Iris pigment epithelial cell (primary cell): ENCODE data around the gene TSHR.

Source experiments
- DNase-seq: peaks from one replicate; pipeline ENCODE4 v3.0.0-alpha.2; 2011; ENCODE audit warnings: low read depth

Gene TSHR

DNA sequence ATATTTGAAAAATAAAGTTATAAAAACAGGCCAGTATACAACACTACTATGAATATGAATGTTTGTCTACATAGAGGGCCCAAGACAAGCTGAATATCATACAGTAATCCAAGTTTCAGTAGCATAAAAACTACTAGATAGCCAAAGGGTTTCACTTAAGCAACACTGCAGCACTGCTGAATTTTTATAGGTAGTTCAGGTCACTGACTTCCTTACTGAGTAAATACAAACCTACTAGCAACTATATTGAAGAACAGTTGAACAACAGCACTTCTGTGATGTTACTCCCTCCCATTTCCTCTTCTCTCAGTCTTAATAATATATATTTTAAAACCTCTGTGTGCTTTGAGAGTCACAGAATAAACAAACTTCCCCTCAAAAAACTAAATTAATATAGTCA lies 222.6 kb downstream of the TSHR start:
- DNase-seq, result no peak

GRCh38 chr14:81179631-81180030 lies 224.2 kb downstream of the TSHR start:
- no peak for DNase-seq

GRCh38 chr14:81187832-81188522 lies 232.6 kb downstream of the TSHR start:
- no peak for DNase-seq

DNA sequence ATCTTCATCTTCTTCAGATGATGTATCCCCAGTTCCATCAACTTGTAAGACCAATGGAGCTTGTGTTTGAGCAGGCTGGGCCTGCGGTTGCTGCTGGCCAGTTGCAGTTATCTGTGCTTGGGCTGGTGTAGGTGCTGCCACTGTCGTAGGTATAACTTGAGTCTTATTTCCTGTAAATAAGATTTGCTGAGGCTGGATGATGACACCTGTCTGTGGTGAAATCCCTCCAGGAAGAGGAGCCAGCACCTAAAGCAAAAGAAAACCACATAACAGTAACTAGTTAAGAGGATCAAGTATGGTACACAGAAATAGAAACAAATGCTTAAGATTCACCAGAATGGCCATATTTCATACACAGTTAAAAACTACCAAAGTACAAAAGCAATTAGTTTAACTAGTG lies 237.2 kb downstream of the TSHR start:
- no peak for DNase-seq

DNA sequence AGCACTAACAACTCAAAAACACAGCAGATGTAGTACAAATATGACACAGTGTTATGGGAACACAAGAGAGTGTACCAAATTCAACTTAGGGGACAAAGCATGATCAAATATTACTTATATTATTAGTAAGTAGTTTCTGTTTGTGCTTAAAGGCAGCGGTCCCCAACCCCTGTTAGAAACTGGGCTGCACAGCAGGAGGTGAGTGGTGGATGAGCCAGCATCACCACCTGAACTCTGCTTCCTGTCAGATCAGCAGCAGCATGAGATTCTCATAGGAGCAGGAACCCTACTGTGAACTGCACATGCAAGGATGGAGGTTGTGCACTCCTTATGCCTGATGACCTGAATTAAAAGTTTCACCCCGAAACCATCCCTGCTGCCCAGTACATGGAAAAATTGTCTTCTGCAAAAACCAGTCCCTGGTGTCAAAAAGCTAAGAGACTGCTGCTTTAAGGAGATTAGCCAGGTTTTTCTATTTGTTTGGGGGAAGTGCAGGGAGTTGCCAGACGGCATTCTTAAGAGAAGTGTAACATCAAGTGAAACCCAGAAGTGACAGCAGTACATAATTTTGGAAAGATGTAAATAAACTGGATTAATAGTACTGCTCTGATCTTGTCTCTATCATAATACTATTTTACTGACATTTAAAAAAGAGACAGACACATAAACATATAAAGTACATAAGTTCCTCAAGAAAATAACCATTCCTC lies 238.7 kb downstream of the TSHR start:
- peak; percentile 15 for DNase-seq
